ENCODE measurements around the gene CTSE.

Gene CTSE

GRCh38 chr1:205967554-205968335, 56.0 kb downstream of the CTSE start:
- DNase-seq: no peak

- DNase-seq: no peak
Observed at GRCh38 chr1:205965036-205965884, 58.4 kb downstream of the CTSE start.

GRCh38 chr1:205963352-205964155, 60.1 kb downstream of the CTSE start:
- DNase-seq: no peak

GRCh38 chr1:205962821-205963221, 60.9 kb downstream of the CTSE start:
- no peak for DNase-seq

- no peak for DNase-seq
Observed at GRCh38 chr1:205961991-205962820, 61.5 kb downstream of the CTSE start.

GRCh38 chr1:205961405-205961804, 62.3 kb downstream of the CTSE start:
- no peak for DNase-seq

- DNase-seq: no peak
Observed at GRCh38 chr1:205959789-205960188, 63.9 kb downstream of the CTSE start.
